Measurements from ENCODE around the gene ITFG2.

The ITFG2 gene

DNA sequence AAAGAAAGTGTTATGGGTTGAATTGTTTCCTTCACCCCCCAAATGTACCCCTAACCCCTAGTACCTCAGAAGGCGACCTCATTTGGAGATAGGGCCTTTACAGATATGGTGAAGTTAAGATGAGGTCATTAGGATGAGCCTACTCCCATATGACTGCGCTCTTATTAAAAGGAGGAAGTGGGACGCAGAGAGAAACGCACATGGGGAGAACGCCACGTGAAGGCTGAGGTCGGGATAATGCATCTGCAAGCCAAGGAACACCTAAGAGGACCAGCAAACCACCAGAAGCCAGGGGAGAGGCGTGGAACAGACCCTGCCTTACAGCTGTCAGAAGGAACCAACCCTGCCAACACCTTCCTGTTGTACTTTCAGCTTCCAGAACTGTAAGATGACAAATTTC is 24.1 kb downstream of the ITFG2 start:
- no peak overlapping the region for H3K4me3 ChIP-seq (ENCODE audit: low read length, poor library complexity, severe bottlenecking)
- H3K9me3 ChIP-seq (ENCODE audit: insufficient read depth, low read depth, low read length), result no peaks in the 10 kb centered on the region
- no peak overlapping the region for H2AFZ ChIP-seq (ENCODE audit: low read length)
- no peaks in the 10 kb centered on the region for H3K79me2 ChIP-seq (ENCODE audit: insufficient read depth, low read length)
- H3K9ac ChIP-seq (ENCODE audit: low read depth, low read length, poor library complexity, severe bottlenecking), result no peak overlapping the region
- no peaks in the 10 kb centered on the region for H3K4me1 ChIP-seq (ENCODE audit: insufficient read depth, low read length, poor library complexity, severe bottlenecking)
- no peak for TF ChIP-seq EZH2phosphoT487 (IDR thresholded peaks at IDR 0.05; ENCODE audit: borderline replicate concordance)
- TF ChIP-seq, protein P1, sequence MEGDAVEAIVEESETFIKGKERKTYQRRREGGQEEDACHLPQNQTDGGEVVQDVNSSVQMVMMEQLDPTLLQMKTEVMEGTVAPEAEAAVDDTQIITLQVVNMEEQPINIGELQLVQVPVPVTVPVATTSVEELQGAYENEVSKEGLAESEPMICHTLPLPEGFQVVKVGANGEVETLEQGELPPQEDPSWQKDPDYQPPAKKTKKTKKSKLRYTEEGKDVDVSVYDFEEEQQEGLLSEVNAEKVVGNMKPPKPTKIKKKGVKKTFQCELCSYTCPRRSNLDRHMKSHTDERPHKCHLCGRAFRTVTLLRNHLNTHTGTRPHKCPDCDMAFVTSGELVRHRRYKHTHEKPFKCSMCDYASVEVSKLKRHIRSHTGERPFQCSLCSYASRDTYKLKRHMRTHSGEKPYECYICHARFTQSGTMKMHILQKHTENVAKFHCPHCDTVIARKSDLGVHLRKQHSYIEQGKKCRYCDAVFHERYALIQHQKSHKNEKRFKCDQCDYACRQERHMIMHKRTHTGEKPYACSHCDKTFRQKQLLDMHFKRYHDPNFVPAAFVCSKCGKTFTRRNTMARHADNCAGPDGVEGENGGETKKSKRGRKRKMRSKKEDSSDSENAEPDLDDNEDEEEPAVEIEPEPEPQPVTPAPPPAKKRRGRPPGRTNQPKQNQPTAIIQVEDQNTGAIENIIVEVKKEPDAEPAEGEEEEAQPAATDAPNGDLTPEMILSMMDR (conservative IDR thresholded peaks at IDR 0.05; ENCODE audit: low read length), result no peak
- no peak overlapping the region for H3K4me2 ChIP-seq (ENCODE audit: low read depth, low read length, poor library complexity, severe bottlenecking)
- H3K27me3 ChIP-seq (ENCODE audit: insufficient read depth, low read length, poor library complexity, severe bottlenecking), result no peaks in the 10 kb centered on the region
- no peaks in the 10 kb centered on the region for H3F3A ChIP-seq (ENCODE audit: low read depth)
- H4K20me1 ChIP-seq (ENCODE audit: insufficient read depth, low read length, poor library complexity, severe bottlenecking), result no peaks in the 10 kb centered on the region
- no peaks in the 10 kb centered on the region for H3K9me2 ChIP-seq (replicated peaks; ENCODE audit: low read depth, low read length)
- H3K36me3 ChIP-seq (ENCODE audit: insufficient read depth, low read length), result no peaks in the 10 kb centered on the region

DNA sequence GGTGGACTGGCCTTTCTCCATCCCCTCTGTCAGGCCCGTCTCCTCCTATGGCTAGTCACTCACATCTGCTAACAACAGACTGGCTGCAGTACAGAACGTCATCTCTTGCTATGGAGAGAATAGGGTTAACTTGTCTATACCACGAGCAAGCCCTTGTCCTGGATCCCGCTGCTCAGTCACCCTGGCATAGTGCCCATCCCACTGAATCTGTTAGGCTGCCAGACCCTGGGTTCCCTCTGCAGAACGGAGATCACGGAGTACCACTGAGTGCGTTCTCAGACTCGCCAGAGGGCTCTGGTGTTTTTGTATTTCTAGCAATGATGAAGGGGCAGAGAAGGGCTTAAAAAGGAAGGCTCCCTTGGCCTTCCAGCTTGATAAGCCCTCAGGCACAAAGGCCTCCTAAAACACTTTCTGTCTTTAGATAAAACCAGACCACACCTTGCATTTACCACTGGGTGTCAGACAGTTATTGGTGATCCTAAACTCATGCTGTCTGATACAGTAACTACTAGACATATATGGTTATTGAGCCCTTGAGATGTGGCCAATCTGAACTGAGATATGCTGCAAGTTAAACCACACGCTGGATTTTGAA is 28.7 kb downstream of the ITFG2 start:
- Histone ChIP-seq H3K9me3 (ENCODE audit: insufficient read depth, low read depth, low read length) (no peaks in the 10 kb centered on the region), H3K4me1 (ENCODE audit: insufficient read depth, low read length, poor library complexity, severe bottlenecking) (no peaks in the 10 kb centered on the region), H3K36me3 (ENCODE audit: insufficient read depth, low read length) (no peaks in the 10 kb centered on the region), H2AFZ (ENCODE audit: low read length) (no peak overlapping the region), H3K79me2 (ENCODE audit: insufficient read depth, low read length) (no peaks in the 10 kb centered on the region), H3F3A (ENCODE audit: low read depth) (no peaks in the 10 kb centered on the region), H3K27me3 (ENCODE audit: insufficient read depth, low read length, poor library complexity, severe bottlenecking) (no peaks in the 10 kb centered on the region), H3K9ac (ENCODE audit: low read depth, low read length, poor library complexity, severe bottlenecking) (no peak overlapping the region), H3K9me2 (replicated peaks; ENCODE audit: low read depth, low read length) (no peaks in the 10 kb centered on the region), H4K20me1 (ENCODE audit: insufficient read depth, low read length, poor library complexity, severe bottlenecking) (no peaks in the 10 kb centered on the region), H3K4me3 (ENCODE audit: low read length, poor library complexity, severe bottlenecking) (no peak overlapping the region), H3K4me2 (ENCODE audit: low read depth, low read length, poor library complexity, severe bottlenecking) (no peak overlapping the region)
- no peak for TF ChIP-seq EZH2phosphoT487 (IDR thresholded peaks at IDR 0.05; ENCODE audit: borderline replicate concordance)
- TF ChIP-seq, protein P1 (conservative IDR thresholded peaks at IDR 0.05; ENCODE audit: low read length), result no peak

DNA sequence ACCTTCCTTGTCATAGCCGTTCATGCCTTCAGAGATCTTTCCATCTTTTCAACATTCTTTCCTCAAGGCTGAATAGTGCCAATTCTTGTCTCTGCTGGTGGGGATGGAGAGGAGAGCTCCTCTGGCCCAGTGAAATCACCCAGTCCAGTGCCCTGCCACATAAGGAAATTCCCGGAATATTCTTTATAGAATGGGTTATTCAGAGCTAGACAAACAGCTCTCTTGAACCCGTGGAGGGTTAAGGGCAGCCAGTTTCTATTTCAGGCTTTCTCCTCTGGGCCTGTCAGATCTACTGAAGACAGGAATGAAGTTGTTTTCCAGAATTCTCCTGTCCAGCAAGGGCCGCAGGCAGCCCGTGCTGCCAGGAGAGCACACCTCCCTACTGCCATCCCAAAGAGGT is 30.5 kb downstream of the ITFG2 start:
- no peaks in the 10 kb centered on the region for H3K36me3 ChIP-seq (ENCODE audit: insufficient read depth, low read length)

More for the DNA sequence above, 30.5 kb downstream of the ITFG2 start:
- no peaks in the 10 kb centered on the region for H3K4me1 ChIP-seq (ENCODE audit: insufficient read depth, low read length, poor library complexity, severe bottlenecking)
- H3K9me2 ChIP-seq (replicated peaks; ENCODE audit: low read depth, low read length), result no peaks in the 10 kb centered on the region
- no peak overlapping the region for H2AFZ ChIP-seq (ENCODE audit: low read length)
- no peaks in the 10 kb centered on the region for H3K79me2 ChIP-seq (ENCODE audit: insufficient read depth, low read length)
- no peak overlapping the region for H3K4me2 ChIP-seq (ENCODE audit: low read depth, low read length, poor library complexity, severe bottlenecking)
- no peak overlapping the region for H3K9ac ChIP-seq (ENCODE audit: low read depth, low read length, poor library complexity, severe bottlenecking)
- H4K20me1 ChIP-seq (ENCODE audit: insufficient read depth, low read length, poor library complexity, severe bottlenecking), result no peaks in the 10 kb centered on the region
- H3K27me3 ChIP-seq (ENCODE audit: insufficient read depth, low read length, poor library complexity, severe bottlenecking), result no peaks in the 10 kb centered on the region
- H3K9me3 ChIP-seq (ENCODE audit: insufficient read depth, low read depth, low read length), result no peaks in the 10 kb centered on the region
- TF ChIP-seq EZH2phosphoT487 (IDR thresholded peaks at IDR 0.05; ENCODE audit: borderline replicate concordance), result no peak
- TF ChIP-seq, protein P1 (conservative IDR thresholded peaks at IDR 0.05; ENCODE audit: low read length), result no peak
- H3K4me3 ChIP-seq (ENCODE audit: low read length, poor library complexity, severe bottlenecking), result no peak overlapping the region
- H3F3A ChIP-seq (ENCODE audit: low read depth), result no peaks in the 10 kb centered on the region

Data from Loucy (cell line).